GM19351 (cell line): ENCODE results near the gene DCTN4.
"Not testable (repeated sequence)": the region's sequence is repeated elsewhere in the genome, so short reads cannot be mapped to it uniquely, and the experiment has no call there.

Experiments used
- ATAC-seq: cut with Tn5 transposase; IDR thresholded peaks from one replicate; pipeline ENCODE4 v1.9.1; 2021; ENCODE audit warnings: mild to moderate bottlenecking, moderate library complexity; ENCODE audit not compliant: unreplicated experiment

The DCTN4 gene

GRCh38 chr5:150742455-150743141 lies 16.2 kb downstream of the DCTN4 start:
- ATAC-seq = not testable (repeated sequence)

DNA sequence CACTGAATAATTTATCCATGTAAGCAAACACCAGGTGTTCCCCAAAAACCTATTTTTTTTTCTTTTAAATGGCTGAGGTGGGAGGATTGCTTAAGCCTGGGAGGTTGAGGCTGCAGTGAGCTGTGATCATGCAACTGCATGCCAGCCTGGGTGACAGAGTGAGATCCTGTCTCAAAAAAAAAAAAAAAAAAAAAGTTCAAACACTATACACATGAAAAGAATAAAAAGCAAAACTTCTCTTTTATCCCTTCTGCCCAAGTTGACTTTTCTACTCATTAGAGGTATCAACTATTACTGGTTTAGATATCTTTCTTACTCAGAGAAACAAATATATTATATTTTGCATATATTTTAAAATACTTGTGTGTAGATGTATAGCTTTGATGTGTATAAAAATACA lies 17.8 kb downstream of the DCTN4 start:
- no peak for ATAC-seq

GRCh38 chr5:150738862-150739261 lies 20.0 kb downstream of the DCTN4 start:
- ATAC-seq = no peak

GRCh38 chr5:150734579-150735384 lies 24.0 kb downstream of the DCTN4 start:
- ATAC-seq = peak; percentile 96

DNA sequence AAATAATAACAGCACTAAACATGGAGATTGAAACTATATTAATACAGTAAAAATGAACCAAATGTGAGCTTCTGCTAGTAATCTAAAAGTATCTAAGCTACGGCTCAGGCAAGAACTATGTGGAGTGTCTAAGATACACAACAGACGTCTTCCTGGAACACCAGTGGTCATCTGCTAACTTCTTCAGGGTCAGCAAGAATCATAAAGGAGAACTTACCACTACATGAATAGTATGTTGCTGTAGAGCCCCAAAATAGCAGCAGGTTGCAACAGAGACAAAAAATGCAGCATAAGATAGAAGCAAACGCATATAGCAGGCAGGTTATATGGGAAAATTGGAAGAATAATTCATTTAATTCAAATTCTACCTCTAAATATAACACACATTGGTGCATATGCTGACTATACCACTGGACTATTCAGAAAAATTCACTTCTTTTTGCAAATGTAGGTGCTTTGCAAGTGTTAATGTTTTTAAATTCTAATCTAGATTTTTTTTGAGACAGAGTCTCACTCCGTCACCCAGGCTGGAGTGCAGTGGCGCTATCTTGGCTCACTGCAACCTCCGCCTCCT lies 27.1 kb downstream of the DCTN4 start:
- no peak for ATAC-seq

DNA sequence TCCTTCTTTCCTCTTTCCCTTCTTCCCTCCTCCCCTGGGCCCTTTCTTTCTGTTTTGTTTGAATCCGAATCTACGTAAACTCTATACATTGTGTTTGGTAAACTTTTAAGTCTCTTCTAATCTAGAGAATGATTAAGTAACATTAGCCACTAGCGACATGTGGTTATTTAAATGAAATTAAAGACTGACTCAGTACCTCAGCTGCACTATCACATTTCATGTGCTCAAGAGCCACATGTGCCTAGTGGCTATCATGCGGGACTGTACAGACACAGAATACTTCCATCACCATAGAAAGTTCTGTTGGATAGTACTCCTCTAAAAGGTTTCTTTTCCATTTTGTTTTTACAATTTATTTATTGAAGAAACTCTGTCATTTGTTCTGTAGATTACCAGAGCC lies 29.0 kb downstream of the DCTN4 start:
- no peak for ATAC-seq

- no peak for ATAC-seq
Observed at GRCh38 chr5:150723845-150724244, 35.0 kb downstream of the DCTN4 start.

DNA sequence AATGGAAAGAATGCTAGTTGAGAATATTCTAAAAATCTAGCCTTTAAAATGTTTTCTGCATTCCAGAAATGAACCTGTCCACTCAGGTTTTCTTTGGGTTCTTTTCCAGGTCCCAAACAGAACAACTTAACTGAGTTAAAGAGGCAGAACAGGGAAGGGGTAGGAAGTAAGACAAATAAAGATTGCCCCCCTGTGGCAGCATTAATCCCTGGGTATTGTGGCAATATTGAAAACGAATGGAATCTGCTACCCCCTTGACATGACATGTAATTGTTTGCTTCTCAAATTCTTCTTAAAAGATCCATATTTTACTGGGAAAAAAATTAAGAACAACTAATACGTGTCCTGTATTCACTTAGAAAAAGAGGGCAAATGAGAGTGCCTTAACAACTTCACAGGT lies 48.7 kb downstream of the DCTN4 start:
- no peak for ATAC-seq

DNA sequence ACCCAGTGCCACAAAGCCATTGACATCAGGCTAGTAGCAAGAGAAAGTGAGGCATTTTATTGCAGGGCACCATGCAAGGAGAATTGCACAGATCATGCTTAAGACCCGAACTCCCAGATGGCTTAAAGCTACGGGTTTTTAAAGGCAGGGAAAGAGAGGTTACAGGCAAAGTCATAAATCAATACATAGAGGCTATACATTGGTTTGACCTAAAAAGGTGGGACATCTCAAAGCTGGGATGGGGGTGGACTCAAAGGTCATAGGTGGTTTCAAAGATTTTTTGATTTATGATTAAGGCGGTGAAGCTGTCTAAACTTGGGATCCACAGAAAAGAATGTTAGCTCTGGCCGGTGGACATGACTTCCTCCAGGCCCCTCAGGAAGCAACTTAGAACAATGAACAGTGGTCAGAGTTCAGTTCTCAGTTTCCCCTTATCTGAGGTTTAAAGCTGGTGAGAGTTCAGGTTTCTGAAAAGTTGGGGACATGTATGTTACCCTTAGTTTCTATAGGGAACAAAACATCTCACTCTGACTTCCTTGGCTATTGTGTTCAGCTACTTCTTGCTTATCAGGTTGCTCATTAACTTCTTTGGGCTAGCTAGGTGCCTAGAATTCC lies 51.9 kb downstream of the DCTN4 start:
- no peak for ATAC-seq

DNA sequence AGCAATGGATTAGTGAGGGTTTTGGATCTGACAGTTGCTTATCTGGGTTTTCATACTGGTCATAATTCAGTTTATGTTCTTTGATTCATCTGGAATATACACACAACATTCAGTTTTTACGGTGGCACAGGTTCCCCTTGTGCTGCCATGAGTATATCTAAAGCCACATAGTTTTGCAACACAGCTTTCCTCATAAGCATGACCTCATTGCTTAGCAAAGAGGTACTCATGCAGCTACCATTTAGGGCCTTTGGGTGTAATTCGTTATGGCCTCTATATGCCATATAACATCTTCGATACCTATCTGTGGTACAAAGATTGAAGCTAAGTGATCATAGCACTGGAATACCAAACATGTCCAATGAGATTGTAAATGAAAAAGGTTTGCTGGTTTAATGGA lies 55.1 kb downstream of the DCTN4 start:
- ATAC-seq = no peak

DNA sequence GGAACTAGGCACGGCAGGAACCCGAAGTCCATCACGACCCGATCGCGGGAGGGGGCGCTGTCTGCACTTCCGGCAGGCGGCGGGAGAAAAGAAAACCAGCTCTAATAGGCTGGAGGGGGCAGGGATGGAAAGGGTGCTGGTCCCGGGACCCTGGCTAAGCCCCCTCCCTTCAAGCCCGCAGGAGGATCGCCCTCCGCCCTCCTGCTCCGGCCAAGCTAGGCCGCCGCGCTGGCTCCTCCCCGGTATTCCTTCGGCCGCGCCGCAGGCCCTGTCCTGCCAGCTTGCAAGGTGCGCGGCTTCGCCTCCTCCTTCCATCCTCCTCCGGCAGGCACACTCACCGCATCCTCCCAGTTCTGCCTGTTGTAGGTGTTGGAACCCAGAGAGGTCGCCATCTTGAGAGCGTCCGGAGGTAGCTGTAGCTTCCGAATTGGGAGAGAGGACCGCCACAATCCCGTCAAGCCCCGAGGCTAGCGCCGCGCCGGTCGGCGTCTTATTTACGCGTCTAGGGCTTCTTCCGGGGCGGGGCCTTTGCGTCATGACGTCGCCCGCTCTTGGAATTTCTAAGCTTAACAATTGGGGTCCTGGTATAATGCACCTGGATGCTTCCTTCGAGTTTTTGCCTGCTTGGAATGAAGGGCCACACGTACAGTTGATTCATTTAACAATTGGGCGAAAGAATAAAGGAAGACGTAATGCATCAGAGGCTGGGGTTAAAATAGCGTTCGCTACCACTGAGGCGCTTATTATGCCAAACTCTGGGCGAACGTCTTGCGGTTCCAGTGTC lies 58.0 kb downstream of the DCTN4 start, which contains the start of gene RBM22:
Gene RBM22, minus strand, starts transcription at position 469 of the 784 bp plus-strand sequence. Its CDS starts 77 bp downstream, at position 392.
- peak; percentile 96 for ATAC-seq

GRCh38 chr5:150700246-150700593 lies 58.6 kb downstream of the DCTN4 start:
- ATAC-seq = peak; percentile 2

DNA sequence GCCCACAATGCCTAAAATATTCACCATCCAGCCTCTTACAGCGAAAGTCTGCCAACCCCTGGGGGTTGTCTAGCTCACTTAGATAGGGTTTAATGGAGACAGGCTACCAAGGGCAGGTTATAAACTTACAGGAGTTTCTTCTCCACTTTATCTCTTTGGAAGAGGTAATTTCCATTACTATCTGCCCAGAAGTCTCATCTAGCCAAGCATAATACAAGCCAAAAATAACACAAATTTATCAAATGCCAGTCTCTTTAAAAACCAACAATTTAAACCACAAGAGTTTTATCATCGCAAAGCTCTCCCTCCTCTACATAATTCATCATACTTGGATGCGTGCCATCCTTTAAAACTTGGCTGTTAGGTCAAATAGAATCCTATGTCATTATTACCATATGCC lies 64.2 kb downstream of the DCTN4 start:
- no peak for ATAC-seq

GRCh38 chr5:150692276-150692675 lies 66.5 kb downstream of the DCTN4 start:
- ATAC-seq = no peak

DNA sequence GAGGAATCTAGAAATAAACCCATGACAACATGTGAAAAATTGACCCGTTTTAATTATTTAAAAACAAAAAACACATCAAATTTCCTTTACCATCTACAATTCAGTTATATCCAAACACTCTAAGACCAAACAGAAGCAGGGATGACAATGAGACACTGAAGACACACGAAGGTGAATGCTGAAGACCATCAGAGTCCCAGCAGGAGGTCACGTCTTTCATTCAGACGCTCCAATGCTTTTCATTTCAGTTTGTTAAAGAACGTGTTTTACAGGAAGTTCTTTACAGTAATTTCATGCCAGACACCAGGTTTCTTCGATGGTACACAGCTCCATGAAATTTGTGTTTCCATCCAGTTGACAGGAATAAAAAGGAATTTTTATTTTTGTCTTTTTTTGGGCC lies 68.1 kb downstream of the DCTN4 start:
- ATAC-seq = no peak

GRCh38 chr5:150689120-150689519 lies 69.7 kb downstream of the DCTN4 start:
- no peak for ATAC-seq

DNA sequence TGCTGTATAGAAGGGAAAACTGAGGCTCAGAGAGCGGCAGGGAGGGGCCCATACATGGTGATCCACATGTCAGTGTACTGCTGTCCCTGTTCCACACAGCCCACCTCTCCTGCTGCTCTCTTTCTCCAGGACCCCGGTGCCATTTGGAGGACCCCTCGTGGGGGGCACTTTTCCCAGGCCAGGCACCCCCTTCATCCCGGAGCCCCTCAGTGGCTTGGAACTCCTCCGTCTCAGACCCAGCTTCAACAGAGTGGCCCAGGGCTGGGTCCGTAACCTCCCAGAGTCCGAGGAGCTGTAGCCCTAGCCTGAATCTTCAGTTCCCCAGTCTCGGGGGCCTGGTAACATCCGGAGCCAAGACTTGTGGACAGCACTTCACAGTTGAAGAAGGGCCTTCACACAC lies 82.2 kb downstream of the DCTN4 start:
- ATAC-seq = no peak

DNA sequence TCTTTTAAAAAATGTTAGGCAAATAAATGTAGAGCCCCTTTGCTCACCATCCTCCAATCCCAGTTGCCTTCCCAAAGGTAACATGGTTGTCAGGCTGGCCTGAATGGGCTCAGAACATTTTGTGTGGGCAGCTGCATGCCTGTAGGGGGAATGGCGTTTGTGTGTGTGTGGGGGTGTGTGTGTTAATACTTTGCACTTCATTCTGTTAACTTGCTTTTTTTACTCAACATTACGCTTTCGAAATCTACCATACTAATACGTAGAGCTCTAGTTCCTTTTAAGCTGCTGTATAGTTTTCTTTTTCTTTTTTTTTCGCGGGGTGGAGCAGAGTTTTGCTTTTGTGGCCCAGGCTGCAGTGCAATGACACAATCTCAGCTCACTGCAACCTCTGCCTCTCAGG lies 83.7 kb downstream of the DCTN4 start:
- no peak for ATAC-seq

DNA sequence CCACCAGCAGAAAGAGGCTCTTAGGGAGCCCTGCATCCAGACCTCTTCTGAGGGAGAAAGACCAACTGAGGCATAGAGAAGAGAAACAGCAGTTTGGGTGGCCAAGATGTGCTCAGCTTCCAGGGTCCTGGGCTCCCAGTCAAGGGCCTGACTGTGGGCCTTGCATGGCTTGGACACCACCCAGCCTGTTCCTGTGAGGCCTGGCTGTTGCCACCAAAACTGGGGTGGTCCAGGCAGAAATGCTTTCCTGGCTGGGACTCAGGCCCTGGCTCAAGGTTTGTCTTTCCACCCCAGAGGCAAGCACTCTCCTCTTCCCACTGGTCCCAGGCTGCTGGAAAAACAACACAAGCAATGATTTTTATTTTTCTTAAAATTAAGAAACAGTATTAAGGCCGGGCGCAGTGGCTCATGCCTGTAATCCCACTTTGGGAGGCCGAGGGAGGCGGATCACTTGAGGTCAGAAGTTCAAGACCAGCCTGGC lies 84.4 kb downstream of the DCTN4 start:
- ATAC-seq = no peak

- no peak for ATAC-seq
Observed at GRCh38 chr5:150672884-150673275, 85.9 kb downstream of the DCTN4 start.
